Transverse colon (tissue), 4 donors: ENCODE data around the gene HES5. TPM values are rescaled to one million over a fixed set of nuclear protein-coding genes. Genes with fewer than 3 reads are reported as not detected.
A peak's percentile ranks its signal among the peaks of the same experiment; 100 is the strongest.
"Not testable (repeated sequence)": the region's sequence is repeated elsewhere in the genome, so short reads cannot be mapped to it uniquely, and the experiment has no call there.

Experiments
- DNase-seq: peaks from one replicate; pipeline ENCODE4 v3.0.0-alpha.2; 2019
- H3K27ac ChIP-seq, 4 donors: fragments of 200-600 bp; sonication (generic); 2 replicates each; pipeline ENCODE4 v1.5.1; 2016 to 2018; ENCODE audit warnings: inconsistent platforms in 4 of 4
- H3K27me3 ChIP-seq: fragments of 200-600 bp; sonication (generic); 2 replicates; pipeline ENCODE4 v1.5.1; 2017; ENCODE audit warnings: inconsistent platforms
- H3K36me3 ChIP-seq, 4 donors: fragments of 200-600 bp; sonication (generic); 2 replicates each; pipeline ENCODE4 v1.5.1; 2017 to 2019; ENCODE audit warnings: inconsistent platforms in 4 of 4
- H3K4me1 ChIP-seq, 4 donors: fragments of 200-600 bp; sonication (generic); 2 replicates each; pipeline ENCODE4 v1.5.1; 2017 to 2020; ENCODE audit warnings: inconsistent platforms in 4 of 4
- H3K4me3 ChIP-seq, 4 donors: fragments of 200-600 bp; sonication (generic); 1 replicate in 1 of 4; 2 replicates in 3 of 4; pipeline versions ENCODE4 v1.5.1 to v1.6.1; 2017 to 2019; ENCODE audit warnings: inconsistent platforms in 4 of 4
- H3K9me3 ChIP-seq, 2 donors: fragments of 200-600 bp; sonication (generic); 2 replicates each; pipeline ENCODE4 v1.5.1; 2017 to 2019; ENCODE audit warnings: inconsistent platforms in 2 of 2
- EP300 ChIP-seq: sonication (generic); formaldehyde crosslinking; IDR thresholded peaks from one replicate; pipeline ENCODE4 v1.6.1; 2017; ENCODE audit warnings: antibody characterized with exemption, low read depth
- POLR2A ChIP-seq: fragments of 450-650 bp; IDR thresholded peaks from one replicate; pipeline ENCODE4 v1.6.1; 2016; ENCODE audit warnings: antibody characterized with exemption, mild to moderate bottlenecking, moderate library complexity
- POLR2AphosphoS5 ChIP-seq, 3 donors: sonication (generic); formaldehyde crosslinking; IDR thresholded peaks; one replicate each; pipeline ENCODE4 v1.6.1; 2016; ENCODE audit warnings: antibody characterized with exemption in 3 of 3
- WGBS, 2 donors: methylation state at CpG; one replicate each; pipeline ENCODE4 v1.1.5; 2018; ENCODE audit warnings: low coverage in 1 of 2; 5-methylcytosine and 5-hydroxymethylcytosine counted together
- in situ Hi-C, 4 donors: fragments of 200-750 bp; cut with MboI; loops; one replicate each; pipeline versions ENCODE4 v1.15.0 to v1.15.1; 2017; ENCODE audit warnings: low sequenced_read_pairs in 3 of 4, low pct_ligation_motif_present in 1 of 4, low pct_unique_long_range_greater_than_20kb in 1 of 4
- intact Hi-C: fragments of 100-400 bp; cut with DNase I; formaldehyde crosslinking; loops from one replicate; pipeline ENCODE4 v1.15.1; 2023; ENCODE audit warnings: low total_unique reads
- total RNA-seq, 4 donors: library from RNA; depleted of rRNA; stranded (reverse); fragments of >200 nt; gene quantifications; one replicate each; pipeline ENCODE4 v1.1.0, GENCODE V29; 2016
- TF ChIP-seq, protein P1 (sequence below), 5 experiments: fragments of 200-600 bp in 3 of 5; fragments of 450-650 bp in 2 of 5; sonication (generic) in 3 of 5; IDR thresholded peaks; 1 replicate in 2 of 5; 2 replicates in 3 of 5; pipeline ENCODE4 v1.5.1; 2016 to 2017; ENCODE audit warnings: antibody characterized with exemption in 5 of 5, inconsistent platforms in 3 of 5, mild to moderate bottlenecking in 2 of 5, moderate library complexity in 1 of 5

HES5 gene
- total RNA-seq, 4 donors from 2014 or later = 0.64 to 1.1 TPM; not detected in 2

DNA sequence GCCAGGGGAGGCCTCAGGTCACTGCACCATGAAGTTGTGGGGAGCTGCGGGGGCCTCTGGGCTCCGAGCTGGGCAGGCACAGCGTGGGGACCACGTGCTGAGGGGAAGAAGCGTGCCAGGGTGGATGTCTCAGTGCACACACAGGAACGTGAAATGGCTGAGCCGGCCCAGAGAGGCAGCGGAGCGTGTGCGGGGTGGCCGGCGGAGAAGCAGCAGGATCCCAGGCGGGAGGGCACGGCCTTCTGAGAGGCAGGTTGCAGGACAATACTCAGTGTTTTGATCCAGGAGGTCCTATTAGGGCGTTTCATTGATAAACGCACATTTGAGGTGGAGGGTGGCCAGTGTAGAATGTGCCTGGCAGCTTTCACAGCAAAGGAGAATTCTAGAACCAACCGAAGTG, 39.0 kb upstream of the HES5 start:
- H3K27me3 ChIP-seq = no peaks in the 10 kb centered on the region
- peaks cover 0 to 20% (median 12%) of the 10 kb centered on the region in 4 donors for H3K4me1 ChIP-seq
- intact Hi-C loops = no loop called here
- no peak for TF ChIP-seq POLR2A
- no peak for TF ChIP-seq POLR2AphosphoS5 (IDR thresholded peaks at IDR 0.05)
- TF ChIP-seq, protein P1, sequence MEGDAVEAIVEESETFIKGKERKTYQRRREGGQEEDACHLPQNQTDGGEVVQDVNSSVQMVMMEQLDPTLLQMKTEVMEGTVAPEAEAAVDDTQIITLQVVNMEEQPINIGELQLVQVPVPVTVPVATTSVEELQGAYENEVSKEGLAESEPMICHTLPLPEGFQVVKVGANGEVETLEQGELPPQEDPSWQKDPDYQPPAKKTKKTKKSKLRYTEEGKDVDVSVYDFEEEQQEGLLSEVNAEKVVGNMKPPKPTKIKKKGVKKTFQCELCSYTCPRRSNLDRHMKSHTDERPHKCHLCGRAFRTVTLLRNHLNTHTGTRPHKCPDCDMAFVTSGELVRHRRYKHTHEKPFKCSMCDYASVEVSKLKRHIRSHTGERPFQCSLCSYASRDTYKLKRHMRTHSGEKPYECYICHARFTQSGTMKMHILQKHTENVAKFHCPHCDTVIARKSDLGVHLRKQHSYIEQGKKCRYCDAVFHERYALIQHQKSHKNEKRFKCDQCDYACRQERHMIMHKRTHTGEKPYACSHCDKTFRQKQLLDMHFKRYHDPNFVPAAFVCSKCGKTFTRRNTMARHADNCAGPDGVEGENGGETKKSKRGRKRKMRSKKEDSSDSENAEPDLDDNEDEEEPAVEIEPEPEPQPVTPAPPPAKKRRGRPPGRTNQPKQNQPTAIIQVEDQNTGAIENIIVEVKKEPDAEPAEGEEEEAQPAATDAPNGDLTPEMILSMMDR (IDR thresholded peaks at IDR 0.05) = no peak
- TF ChIP-seq EP300 = no peak
- no peaks in the 10 kb centered on the region for H3K36me3 ChIP-seq
- WGBS, 2 donors = 82% methylated on average over 15 of the region's 17 CpGs; no CpG with 5 or more reads in 1 of the 2 donors
- no peak overlapping the region for H3K27ac ChIP-seq
- in situ Hi-C loops = loop anchor here in 1 of 4 donors (25.0 kb wide), 1 partner anchor 157 kb away; the partner anchor contains the start of gene PEX10
- H3K9me3 ChIP-seq = peaks cover 6 to 7% of the 10 kb centered on the region in 2 donors
- H3K4me3 ChIP-seq = no peak overlapping the region
- DNase-seq = no peak

DNA sequence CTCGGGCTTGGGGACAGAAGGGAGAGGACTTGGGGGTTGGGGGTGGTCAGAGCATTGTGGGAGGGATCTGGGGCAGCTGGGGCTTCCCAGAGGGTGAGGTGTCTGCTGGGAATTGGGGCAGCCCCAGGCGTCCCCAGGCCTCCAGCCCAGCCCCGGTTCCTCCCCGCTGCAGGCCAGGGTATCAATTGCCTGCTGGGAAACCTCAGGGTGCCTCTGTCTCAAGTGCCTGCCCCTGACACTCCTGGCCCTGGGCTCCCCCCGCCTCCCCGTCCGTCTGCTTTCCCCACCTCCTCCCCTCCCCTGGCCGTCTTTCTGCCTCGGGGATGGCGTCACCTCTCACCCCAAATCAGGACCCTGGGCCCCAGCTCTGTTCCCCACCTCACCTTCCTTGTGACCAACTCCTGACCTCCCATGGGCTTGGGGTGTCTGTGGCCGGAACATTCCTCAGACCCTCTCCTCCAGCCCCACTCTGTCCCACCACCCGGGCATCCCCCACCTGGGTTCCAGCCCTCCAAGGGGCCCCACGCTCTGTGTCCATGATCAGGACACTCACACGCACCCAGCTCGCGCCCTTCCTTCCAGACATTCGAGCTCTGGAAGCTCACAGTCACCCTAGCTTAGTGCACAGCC, 38.2 kb upstream of the HES5 start:
- H3K27ac ChIP-seq, DNase-seq, H3K27me3 ChIP-seq, H3K9me3 ChIP-seq, intact Hi-C loops, H3K36me3 ChIP-seq, H3K4me3 ChIP-seq: not testable (repeated sequence)
- in situ Hi-C loops = loop anchor here in 1 of 4 donors (25.0 kb wide), 1 partner anchor 156 kb away; the partner anchor contains the start of gene PEX10
- peaks cover 0 to 21% (median 12%) of the 10 kb centered on the region in 4 donors for H3K4me1 ChIP-seq
- WGBS, 2 donors = 53% methylated on average over 8 of the region's 17 CpGs; no CpG with 5 or more reads in 1 of the 2 donors

DNA sequence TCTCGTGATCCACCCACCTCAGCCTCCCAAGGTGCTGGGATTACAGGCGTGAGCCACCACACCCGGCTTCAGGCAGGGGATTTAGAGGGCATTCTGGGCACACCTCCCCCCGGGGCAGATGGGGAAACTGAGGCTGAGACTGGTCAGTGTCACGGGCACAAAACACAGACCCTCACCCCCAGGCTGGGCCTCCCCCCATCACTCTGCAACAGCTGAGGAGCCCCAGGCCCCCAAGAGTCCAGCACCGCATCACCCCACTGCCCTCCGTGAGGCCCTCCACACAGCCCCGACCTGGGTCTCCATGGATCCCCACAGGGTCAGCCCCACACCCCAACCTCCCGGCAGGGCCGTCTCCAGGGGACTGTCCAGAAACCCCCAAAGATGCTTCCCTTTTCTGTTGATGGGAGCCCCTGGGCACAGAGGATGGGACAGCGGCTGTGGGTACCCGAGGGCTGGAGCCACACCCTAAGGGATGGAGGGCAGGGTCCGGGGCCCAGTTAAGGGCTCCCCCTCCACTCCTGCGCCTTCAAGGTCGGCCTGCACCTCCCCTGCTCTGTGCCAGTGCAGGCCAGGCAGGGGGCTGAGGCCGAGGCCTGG, 37.1 kb upstream of the HES5 start:
- Histone ChIP-seq H3K27me3 (no peaks in the 10 kb centered on the region), H3K27ac (no peak overlapping the region), H3K9me3 (no peaks in the 10 kb centered on the region), H3K4me3 (no peak overlapping the region), H3K4me1 (peaks cover 0 to 21% (median 12%) of the 10 kb centered on the region in 4 donors), H3K36me3 (peaks cover 0 to 6% (median 0%) of the 10 kb centered on the region in 4 donors)
- TF ChIP-seq POLR2AphosphoS5 (IDR thresholded peaks at IDR 0.05) (peak in 1 of 3 donors; percentile 6), EP300 (no peak), POLR2A (peak; percentile 8)
- TF ChIP-seq, protein P1 (IDR thresholded peaks at IDR 0.05) = no peak
- in situ Hi-C loops (loop anchor here in 1 of 4 donors (25.0 kb wide), 1 partner anchor 155 kb away; the partner anchor contains the start of gene PEX10), intact Hi-C loops (no loop called here)
- no peak for DNase-seq
- 76% methylated on average over 16 of the region's 16 CpGs; no CpG with 5 or more reads in 1 of the 2 donors for WGBS, 2 donors

DNA sequence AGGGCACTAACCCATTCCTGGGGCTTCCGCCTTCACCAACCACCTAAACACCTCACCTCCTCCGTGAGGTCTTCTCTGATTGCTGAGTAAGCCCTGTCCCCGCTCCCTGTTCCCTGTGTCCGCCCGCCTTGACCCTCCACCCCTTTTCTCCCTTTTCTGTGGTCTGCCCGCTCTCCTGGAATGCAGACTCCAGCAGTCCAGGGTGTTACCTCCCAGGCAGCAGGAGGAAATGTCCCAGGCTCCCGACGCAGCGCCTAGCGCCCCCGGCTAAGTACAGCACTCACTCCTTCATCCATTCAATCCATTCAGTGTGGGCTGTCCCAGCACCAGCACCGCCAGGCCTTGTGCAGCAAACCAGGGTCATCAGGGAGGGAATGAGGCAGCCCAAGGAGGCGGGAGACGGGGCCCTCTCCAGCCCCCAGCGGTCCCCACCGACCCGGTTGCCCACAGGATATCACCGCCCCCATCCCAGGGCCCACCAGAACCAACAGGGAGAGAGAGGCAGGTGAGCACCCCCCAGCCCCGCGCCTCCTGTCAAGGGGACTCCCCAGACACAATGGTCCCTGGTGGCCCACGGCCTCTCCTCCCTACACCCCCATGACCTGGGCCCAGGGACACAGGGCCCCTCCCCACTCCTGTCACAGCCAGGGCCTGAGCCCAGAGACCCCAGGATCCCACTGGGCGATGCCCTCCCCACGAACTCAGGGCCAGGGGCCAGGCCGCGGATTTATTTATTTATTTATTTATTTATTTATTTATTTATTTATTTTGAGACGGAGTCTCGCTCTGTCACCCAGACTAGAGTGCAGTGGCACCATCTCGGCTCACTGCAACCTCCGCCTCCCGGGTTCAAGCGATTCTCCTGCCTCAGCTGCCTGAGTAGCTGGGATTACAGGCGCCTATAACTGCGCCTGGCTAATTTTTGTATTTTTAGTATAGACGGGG, 36.3 kb upstream of the HES5 start:
- no peak overlapping the region for H3K4me3 ChIP-seq
- H3K36me3 ChIP-seq = peaks cover 0 to 10% (median 0%) of the 10 kb centered on the region in 4 donors
- no peaks in the 10 kb centered on the region for H3K27me3 ChIP-seq
- TF ChIP-seq, protein P1 (IDR thresholded peaks at IDR 0.05) = no peak
- no peak for TF ChIP-seq POLR2A
- TF ChIP-seq EP300 = no peak
- TF ChIP-seq POLR2AphosphoS5 (IDR thresholded peaks at IDR 0.05) = no peak
- no peaks in the 10 kb centered on the region for H3K9me3 ChIP-seq
- intact Hi-C loops (no loop called here), in situ Hi-C loops (loop anchor here in 1 of 4 donors (25.0 kb wide), 1 partner anchor 154 kb away; the partner anchor contains the start of gene PEX10)
- H3K4me1 ChIP-seq = peaks cover 0 to 21% (median 12%) of the 10 kb centered on the region in 4 donors
- DNase-seq = no peak
- H3K27ac ChIP-seq = no peak overlapping the region
- 25 to 76% methylated on average over 2 to 34 of the region's 34 CpGs for WGBS, 2 donors
